Occipital lobe (tissue), 2 donors: ENCODE results near the gene NKG7. TPM values are rescaled to one million over a fixed set of nuclear protein-coding genes. Genes with fewer than 3 reads are reported as not detected.
"Not testable (repeated sequence)": the region's sequence is repeated elsewhere in the genome, so short reads cannot be mapped to it uniquely, and the experiment has no call there.

ENCODE experiments used
- DNase-seq: peaks from one replicate; lab custom pipeline; 2025; lab: John Stamatoyannopoulos, UW
- total RNA-seq: library from RNA; depleted of rRNA; stranded (reverse); fragments of >200 nt; gene quantifications from one replicate; pipeline ENCODE4 v1.2.3, GENCODE V29; 2014

NKG7 gene, protein sequence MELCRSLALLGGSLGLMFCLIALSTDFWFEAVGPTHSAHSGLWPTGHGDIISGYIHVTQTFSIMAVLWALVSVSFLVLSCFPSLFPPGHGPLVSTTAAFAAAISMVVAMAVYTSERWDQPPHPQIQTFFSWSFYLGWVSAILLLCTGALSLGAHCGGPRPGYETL
- total RNA-seq, result not detected

DNA sequence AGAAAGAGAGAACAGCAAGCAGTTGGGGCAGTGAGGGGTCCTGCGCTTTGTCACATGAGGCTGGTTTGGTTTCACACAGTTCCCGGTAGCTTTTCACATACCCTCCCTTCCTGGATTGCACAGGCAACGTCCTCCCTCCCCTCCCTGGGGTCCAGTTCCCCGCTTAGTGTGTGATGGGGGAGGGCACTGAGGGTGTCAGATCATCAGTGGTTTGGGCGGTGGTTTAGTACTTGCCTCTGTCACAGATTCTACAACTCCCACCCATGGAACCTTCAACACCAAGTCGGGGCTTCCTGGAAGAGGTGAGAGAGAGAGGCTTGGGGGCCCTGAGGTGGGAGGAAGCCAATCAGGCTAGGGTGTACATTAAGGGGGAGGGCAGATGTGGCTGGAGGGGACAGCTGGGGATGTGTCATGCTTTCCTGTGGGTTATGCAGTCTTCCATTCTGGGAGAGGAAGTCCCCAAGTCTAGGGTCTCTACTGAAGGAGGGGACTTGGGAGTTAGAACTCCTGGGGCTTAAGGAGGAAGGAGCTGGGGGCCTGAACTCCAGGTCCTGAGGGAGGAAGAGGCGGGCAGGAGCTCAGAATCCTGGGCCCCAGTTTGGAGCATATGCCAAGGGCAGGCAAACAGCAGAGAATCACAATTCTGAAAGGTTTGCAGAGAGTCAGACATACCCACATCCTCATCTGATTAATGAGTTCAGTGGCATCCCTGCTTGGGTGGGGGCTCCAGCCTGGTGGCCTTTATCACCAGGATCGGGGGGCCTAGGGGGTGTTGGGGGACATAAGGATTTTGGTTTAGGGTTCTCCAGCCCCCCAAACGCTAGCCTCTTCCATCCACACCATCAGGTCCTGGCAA is at the start of gene NKG7:
Gene NKG7 (minus strand): TSS at position 6 of the 856 bp plus-strand sequence. CDS start 119 bp downstream, outside the sequence.
- no peak for DNase-seq

DNA sequence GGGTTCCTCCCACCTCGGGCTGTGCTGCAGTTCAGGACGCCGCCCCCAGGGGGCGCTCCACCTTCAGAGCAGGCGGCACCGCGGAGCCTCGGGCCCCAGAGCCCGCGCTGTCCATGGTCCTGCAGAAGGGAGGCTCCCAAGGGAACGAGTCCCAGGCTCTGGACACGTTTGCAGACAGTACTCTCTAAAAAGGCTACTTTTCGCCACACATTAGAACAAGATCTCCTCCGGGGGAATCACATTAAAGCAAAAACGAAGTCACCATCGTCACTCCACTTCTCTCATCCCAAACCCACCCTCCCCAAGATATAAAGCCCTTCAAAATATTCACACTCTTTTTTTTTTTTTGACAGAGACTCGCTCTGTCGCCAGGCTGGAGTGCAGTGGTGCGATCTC is 49.6 kb upstream of the NKG7 start:
- DNase-seq, result peak; percentile 41

DNA sequence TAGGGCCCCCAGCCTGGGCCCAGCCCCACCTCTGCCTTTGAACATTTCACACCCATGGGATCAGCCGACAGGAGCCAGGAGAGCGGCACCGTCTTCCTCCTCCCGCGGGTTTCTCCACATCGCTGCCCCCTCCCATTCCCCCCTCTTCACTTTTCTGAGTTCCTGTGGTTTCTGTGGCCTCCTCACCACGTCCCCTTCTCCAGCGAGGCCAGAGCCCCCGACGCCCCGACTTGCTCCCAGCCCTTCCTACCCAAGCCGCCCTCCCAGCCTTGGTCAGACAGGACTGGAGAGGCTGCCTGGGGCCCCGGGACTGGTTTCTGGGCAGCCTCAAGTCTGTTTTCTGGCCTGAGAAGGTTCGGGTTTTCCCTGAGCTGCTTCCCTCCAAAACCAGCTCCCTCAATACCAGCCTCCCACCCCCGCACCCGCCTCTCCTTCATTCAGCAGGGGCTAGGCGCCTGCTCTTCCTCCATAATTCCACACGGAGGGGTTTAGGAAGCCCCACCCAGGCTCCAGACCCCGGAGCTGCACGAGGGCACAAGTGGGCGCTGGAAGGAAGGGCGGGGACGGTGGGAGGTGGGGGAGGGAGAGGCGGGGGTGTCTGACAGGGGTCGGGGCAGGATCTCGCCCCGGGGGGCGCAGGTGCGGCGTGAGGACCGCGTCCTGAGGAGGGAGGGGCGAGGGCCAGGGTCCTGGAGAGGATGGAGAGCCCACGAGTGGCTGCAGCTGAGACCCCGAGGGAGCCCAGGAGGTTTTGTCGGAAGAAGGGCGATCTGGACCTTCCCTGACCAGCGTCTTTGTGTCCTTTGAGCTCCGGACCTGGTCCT is 49.0 kb upstream of the NKG7 start:
- DNase-seq, result no peak

DNA sequence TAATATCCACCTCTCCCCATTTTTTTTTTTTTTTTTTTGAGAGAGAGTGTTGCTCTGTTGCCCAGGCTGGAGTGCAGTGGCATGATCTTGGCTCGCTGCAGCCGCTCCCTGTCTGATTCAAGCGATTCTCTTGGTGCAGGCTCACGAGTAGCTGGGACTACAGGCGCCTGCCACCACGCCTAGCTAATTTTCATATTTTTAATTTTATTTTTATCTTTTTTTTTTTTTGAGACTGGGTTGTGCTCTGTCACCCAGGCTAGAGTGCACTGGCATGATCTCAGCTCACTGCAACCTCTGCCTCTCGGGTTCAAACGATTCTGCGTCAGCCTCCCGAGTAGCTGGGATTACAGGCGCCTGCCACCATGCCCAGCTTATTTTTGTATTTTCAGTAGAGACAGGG is 48.1 kb upstream of the NKG7 start:
- DNase-seq, result not testable (repeated sequence)

- DNase-seq, result no peak
These were observed 46.3 kb upstream of the NKG7 start for GRCh38 chr19:51418707-51419106.

DNA sequence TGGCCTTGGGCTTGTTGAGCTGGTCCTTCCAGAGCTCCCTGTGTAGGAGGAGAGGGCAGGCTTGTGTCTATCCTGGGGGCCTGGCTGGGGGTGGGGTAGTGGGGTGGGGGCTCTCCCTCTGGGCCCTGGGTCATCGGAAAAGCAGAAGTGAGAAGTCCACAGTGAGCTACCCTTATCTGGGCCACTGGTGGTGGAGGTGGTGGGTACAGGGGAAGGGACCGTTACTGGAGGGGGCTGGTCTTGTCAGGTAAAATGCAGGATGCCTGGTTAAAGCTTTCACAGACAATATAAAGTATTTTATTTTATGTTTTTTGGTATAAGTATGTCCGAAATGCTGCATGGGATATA is 45.3 kb upstream of the NKG7 start:
- no peak for DNase-seq

- no peak for DNase-seq
These were observed 44.8 kb upstream of the NKG7 start, which contains the start of gene SIGLEC10 for GRCh38 chr19:51417107-51417809. SIGLEC10 (minus strand) TSS chr19:51417642; CDS start chr19:51417581, 61 bp downstream.

DNA sequence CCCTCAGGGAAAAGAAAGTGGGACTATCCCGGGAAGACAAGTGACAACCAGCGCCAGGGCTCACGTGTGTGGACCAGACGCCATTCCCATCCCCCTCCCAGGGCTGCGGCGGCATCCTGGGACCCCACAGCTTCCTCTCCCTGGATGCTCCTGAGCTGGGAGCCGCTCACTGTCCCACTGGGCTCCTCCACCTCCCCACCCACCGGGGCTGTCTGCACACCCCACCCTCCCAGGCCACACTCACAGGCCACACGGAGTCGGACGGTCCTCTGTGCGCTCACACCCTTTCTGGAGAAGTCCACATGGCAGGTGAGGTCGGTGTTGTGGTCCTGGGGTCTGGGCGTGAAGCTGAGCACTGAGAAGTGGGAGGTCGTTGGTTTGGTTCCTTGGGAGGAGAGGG is 44.0 kb upstream of the NKG7 start:
- not testable (repeated sequence) for DNase-seq

- no peak for DNase-seq
These were observed 42.7 kb upstream of the NKG7 start for GRCh38 chr19:51415187-51415586.

GRCh38 chr19:51410950-51411748 is 38.7 kb upstream of the NKG7 start:
- DNase-seq, result no peak

GRCh38 chr19:51407511-51408131 is 35.2 kb upstream of the NKG7 start:
- DNase-seq, result no peak

- DNase-seq, result no peak
These were observed 29.7 kb upstream of the NKG7 start for GRCh38 chr19:51402117-51402516.

DNA sequence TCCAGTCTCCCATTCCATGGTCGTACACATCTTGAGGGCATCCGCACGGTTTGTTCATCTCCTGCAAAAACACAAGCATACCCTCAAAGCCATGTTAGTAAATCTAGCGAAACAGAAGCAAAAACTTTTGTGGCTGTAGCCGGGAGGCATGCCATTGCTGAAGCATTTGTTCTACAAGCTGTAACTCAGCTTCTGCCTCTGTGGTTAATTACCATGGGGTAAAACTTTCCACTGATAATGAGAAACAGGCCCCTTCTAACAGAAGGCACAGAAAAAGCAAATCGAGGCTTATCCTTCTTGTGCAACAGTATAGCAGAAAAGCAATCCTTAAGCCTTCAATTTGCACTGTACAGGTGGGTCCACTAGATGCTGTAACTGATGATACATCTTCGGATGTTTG is 27.5 kb upstream of the NKG7 start:
- DNase-seq, result not testable (repeated sequence)

DNA sequence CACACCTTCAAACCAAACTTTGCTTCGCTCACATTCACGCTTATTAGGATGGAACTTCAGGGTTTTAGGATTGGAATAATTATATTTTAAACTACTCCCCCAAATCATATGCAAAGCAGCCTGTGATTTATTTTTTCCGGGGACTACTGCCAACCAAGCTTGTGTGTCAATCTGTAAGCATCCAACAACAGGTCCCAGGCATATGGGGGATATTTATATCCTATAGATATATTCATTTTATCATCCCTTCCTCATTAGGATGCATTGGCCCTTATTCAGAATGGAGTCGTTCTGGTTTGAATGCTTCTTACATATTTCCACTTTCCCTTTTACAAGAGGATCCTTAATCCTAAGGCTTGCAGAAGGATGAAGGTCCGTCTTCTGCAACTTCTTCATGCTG is 26.8 kb upstream of the NKG7 start:
- no peak for DNase-seq

DNA sequence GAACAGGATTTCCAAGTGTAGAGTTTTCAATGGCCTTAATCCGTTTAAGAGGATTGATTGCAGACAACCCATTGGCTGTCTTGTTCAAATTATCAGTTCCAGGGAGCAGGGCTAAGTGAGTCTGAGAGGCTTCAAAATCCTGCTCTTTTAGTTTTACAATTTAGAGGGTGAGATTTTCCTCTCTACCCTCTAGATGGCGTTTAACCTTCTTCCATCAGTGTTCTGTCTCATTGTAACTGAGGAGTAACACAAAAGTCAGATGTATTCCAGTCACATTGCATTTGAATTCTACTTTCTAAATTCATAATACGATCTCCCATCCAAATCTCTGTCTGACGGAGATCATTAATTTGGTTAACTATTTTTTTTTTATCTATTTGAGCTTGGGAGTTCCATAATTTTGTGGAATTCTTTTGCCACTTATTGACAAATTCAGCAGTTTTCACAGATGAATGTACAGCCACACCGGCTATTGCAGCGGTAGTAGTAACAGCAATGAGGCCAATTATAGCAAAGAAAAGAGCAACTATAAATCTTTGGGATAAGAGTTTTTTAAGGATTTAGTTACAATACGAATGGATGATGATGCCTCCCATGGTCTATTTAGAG is 25.7 kb upstream of the NKG7 start:
- DNase-seq, result no peak

- DNase-seq, result not testable (repeated sequence)
These were observed 25.0 kb upstream of the NKG7 start for GRCh38 chr19:51397453-51397852.

DNA sequence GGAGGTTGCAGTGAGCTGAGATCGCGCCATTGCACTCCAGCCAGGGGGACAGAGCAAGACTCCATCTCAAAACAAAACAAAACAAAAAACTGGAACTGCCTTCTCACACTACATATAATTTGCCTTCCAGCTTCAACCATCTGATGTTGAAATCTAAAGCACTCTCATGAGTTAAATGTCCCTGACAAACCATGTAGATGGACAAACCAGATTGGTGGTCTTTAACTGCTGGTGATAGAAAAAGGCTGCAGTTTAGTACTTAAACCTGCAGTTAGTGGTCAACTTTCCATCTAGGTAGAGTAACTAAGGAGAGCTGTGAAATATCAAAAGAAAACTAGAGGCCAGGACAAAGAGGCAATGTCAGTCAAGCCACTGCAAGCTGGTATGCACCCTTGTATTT is 23.7 kb upstream of the NKG7 start:
- no peak for DNase-seq

GRCh38 chr19:51394050-51394836 is 21.8 kb upstream of the NKG7 start:
- peak; percentile 90 for DNase-seq

- DNase-seq, result no peak
These were observed 20.2 kb upstream of the NKG7 start for GRCh38 chr19:51392701-51393100.
